H1 (cell line): ENCODE results near the gene PEPD.

Experiments used
- BRCA1 ChIP-seq: IDR thresholded peaks from 2 replicates; pipeline ENCODE4 v1.6.1; 2012; ENCODE audit warnings: low read depth, low read length, improper control_type of control experiment
- CBX8 ChIP-seq: fragments of 300-800, 300-1000 bp; sonication (generic); IDR thresholded peaks from 2 replicates; pipeline ENCODE4 v1.7.1; 2016; ENCODE audit warnings: low read depth, low read length, borderline replicate concordance
- CEBPB ChIP-seq: IDR thresholded peaks from 2 replicates; pipeline ENCODE4 v1.6.1; 2012; ENCODE audit warnings: low read depth, low read length
- EZH2 ChIP-seq: fragments of 200-600 bp; sonication (generic); IDR thresholded peaks from 2 replicates; pipeline ENCODE4 v1.7.1; 2012; ENCODE audit warnings: low read depth, mild to moderate bottlenecking, moderate library complexity, low read length, inconsistent platforms; ENCODE audit not compliant: severe bottlenecking
- JUND ChIP-seq: IDR thresholded peaks from 2 replicates; pipeline ENCODE4 v1.6.1; 2011; ENCODE audit warnings: mild to moderate bottlenecking, improper control_type of control experiment, low read length
- KDM1A ChIP-seq: fragments of 200-600, 300-600 bp; sonication (generic); IDR thresholded peaks from 2 replicates; pipeline ENCODE4 v1.7.1; 2016; ENCODE audit warnings: mild to moderate bottlenecking, low read length, borderline replicate concordance
- POLR2A ChIP-seq, 2 experiments: IDR thresholded peaks; 1 replicate in 1 of 2; 2 replicates in 1 of 2; pipeline ENCODE4 v1.6.1; 2011; ENCODE audit warnings: low read depth in 2 of 2, low read length in 2 of 2, mild to moderate bottlenecking in 2 of 2; ENCODE audit errors: control extremely low read depth in 1 of 2
- POLR2AphosphoS5 ChIP-seq: IDR thresholded peaks from 2 replicates; pipeline ENCODE4 v1.6.1; 2011; ENCODE audit warnings: low read depth, low read length
- TF ChIP-seq, protein P1 (sequence below), 3 experiments: IDR thresholded peaks; 1 replicate in 2 of 3; 2 replicates in 1 of 3; pipeline versions ENCODE4 v1.5.1 to v1.6.1; 2011; ENCODE audit warnings: low read length in 3 of 3, mild to moderate bottlenecking in 3 of 3, inconsistent platforms in 2 of 3, low read depth in 1 of 3, moderate library complexity in 1 of 3; ENCODE audit not compliant: insufficient read depth in 1 of 3; ENCODE audit errors: control extremely low read depth in 1 of 3
- TF ChIP-seq, protein P2 (sequence below): IDR thresholded peaks from 2 replicates; pipeline ENCODE4 v1.6.1; 2012; ENCODE audit warnings: inconsistent platforms

DNA sequence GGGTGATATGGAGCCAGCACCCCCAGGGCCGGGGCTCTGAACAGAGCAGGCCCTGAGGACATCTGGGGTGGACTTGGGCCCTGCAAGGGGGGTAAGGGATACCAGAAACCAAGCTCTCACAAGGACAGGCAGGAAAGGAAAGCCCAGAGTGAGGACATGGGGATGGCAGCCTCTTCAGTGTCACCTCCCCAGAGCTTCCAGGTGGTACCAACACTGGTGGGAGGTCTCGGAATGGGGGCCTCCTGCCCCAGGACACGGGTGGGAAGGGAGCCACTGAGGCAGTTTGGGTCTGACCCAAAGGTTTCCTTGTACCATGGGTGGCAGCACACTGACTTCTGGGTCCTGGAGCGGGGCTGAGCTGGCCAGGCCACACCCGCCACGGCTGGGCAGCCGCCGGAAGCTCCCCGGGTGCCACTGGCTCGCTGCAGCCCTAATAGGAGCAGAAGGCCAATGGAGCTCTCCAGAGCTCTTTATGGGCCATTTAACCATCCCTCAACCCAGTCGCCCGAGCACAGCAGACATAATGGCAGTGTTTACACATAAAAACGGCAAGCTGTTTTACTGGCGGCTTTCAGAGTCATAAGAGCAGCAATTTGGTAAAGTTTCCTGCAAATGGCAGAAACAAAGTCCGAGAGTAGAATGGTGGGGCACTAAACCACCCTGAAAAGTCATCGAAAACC is 59.3 kb downstream of the PEPD start:
- TF ChIP-seq JUND: no peak
- no peak for TF ChIP-seq POLR2A (IDR thresholded peaks at IDR 0.05; ENCODE audit: control extremely low read depth in 1 of 2, low read depth in 2 of 2, low read length in 2 of 2)
- TF ChIP-seq CEBPB: no peak
- TF ChIP-seq, protein P1, sequence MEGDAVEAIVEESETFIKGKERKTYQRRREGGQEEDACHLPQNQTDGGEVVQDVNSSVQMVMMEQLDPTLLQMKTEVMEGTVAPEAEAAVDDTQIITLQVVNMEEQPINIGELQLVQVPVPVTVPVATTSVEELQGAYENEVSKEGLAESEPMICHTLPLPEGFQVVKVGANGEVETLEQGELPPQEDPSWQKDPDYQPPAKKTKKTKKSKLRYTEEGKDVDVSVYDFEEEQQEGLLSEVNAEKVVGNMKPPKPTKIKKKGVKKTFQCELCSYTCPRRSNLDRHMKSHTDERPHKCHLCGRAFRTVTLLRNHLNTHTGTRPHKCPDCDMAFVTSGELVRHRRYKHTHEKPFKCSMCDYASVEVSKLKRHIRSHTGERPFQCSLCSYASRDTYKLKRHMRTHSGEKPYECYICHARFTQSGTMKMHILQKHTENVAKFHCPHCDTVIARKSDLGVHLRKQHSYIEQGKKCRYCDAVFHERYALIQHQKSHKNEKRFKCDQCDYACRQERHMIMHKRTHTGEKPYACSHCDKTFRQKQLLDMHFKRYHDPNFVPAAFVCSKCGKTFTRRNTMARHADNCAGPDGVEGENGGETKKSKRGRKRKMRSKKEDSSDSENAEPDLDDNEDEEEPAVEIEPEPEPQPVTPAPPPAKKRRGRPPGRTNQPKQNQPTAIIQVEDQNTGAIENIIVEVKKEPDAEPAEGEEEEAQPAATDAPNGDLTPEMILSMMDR (IDR thresholded peaks at IDR 0.05; ENCODE audit: control extremely low read depth in 1 of 3, insufficient read depth in 1 of 3, low read depth in 1 of 3, low read length in 3 of 3): no peak
- TF ChIP-seq POLR2AphosphoS5: no peak
- TF ChIP-seq EZH2: no peak
- no peak for TF ChIP-seq BRCA1
- TF ChIP-seq, protein P2, sequence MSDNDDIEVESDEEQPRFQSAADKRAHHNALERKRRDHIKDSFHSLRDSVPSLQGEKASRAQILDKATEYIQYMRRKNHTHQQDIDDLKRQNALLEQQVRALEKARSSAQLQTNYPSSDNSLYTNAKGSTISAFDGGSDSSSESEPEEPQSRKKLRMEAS: no peak
- TF ChIP-seq KDM1A: no peak
- TF ChIP-seq CBX8: no peak
